ENCODE results near the gene STK35. TPM values are rescaled to one million over a fixed set of nuclear protein-coding genes. Genes with fewer than 3 reads are reported as not detected.
A peak's percentile ranks its signal among the peaks of the same experiment; 100 is the strongest.

Gene STK35
- total and polyA plus RNA-seq, 2 of the 13 experiments (the other 11 are each of a cell fraction or from before 2014, with no cell fraction given): 27.4 to 29.8 TPM

DNA sequence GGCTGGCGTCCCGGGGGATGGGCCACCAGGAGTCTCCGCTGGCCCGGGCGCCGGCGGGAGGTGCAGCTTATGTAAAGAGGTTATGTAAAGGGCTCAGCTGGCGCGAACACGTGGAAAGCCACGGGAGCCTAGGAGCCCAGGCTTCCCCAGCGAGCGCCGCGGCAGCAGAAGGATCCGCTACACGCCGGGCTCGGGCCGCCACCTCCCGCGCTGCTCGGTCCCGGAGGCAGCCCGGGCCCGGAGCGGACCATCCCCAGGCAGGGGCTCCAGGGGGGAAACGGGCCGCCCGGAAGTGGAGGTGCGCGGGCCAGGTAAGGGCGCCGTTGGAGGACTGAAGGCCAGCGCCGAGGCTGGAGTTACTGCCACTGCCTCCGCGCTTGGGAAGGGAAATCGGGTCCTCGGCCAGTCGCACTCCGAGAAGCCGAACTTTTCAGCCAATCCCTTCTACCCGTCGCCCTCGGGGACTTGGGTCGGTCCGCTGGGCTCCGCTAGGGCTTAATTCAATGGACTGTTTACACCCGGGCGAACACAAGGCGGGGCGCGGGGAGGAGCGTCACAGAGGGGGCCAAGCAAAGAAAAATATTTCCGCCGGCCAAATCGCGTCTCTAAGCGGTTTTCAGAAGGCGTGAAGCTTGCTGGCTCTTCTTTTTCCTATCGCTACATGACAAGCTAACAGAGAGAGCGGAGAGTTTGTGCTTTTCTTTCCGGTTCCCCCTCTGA is 398 bp downstream of the STK35 start (continued):
- no peak for TF ChIP-seq ZNF7 (CRISPR knock-in tag; IDR thresholded peaks at IDR 0.05)
- TF ChIP-seq ZNF781 (CRISPR knock-in tag; IDR thresholded peaks at IDR 0.05; ENCODE audit: borderline replicate concordance, not compliant biosample characterization): peak; percentile 35
- 0 out of 2 replicates have a peak, but pooled peaks have one; percentile 29 for TF ChIP-seq RBAK (CRISPR knock-in tag; IDR thresholded peaks at IDR 0.05)
- TF ChIP-seq ZNF670 (CRISPR knock-in tag; IDR thresholded peaks at IDR 0.05; ENCODE audit: borderline replicate concordance): peak; percentile 85; the same call in 1 of the 2 replicates
- peak; percentile 57 for TF ChIP-seq ETV6 (CRISPR knock-in tag; conservative IDR thresholded peaks at IDR 0.05)
- peak; percentile 84; the same call in 1 of the 2 replicates for TF ChIP-seq NFATC3 (CRISPR knock-in tag; IDR thresholded peaks at IDR 0.05)
- peak; percentile 87 for TF ChIP-seq ZNF616 (CRISPR knock-in tag; IDR thresholded peaks at IDR 0.05; ENCODE audit: low read depth)
- TF ChIP-seq KDM5A (IDR thresholded peaks at IDR 0.05; ENCODE audit: borderline replicate concordance, low read length): peak; percentile 6; the same call in 1 of the 2 replicates
- peak; percentile 99 for TF ChIP-seq ZNF776 (CRISPR knock-in tag; IDR thresholded peaks at IDR 0.05)
- 0 out of 2 replicates have a peak, but pooled peaks have one; percentile 10 for TF ChIP-seq HDAC2 (CRISPR knock-in tag; IDR thresholded peaks at IDR 0.05)
- peak; percentile 85; the same call in 1 of the 2 replicates for TF ChIP-seq TSC22D2 (CRISPR knock-in tag; IDR thresholded peaks at IDR 0.05; ENCODE audit: borderline replicate concordance)
- TF ChIP-seq, protein P1, sequence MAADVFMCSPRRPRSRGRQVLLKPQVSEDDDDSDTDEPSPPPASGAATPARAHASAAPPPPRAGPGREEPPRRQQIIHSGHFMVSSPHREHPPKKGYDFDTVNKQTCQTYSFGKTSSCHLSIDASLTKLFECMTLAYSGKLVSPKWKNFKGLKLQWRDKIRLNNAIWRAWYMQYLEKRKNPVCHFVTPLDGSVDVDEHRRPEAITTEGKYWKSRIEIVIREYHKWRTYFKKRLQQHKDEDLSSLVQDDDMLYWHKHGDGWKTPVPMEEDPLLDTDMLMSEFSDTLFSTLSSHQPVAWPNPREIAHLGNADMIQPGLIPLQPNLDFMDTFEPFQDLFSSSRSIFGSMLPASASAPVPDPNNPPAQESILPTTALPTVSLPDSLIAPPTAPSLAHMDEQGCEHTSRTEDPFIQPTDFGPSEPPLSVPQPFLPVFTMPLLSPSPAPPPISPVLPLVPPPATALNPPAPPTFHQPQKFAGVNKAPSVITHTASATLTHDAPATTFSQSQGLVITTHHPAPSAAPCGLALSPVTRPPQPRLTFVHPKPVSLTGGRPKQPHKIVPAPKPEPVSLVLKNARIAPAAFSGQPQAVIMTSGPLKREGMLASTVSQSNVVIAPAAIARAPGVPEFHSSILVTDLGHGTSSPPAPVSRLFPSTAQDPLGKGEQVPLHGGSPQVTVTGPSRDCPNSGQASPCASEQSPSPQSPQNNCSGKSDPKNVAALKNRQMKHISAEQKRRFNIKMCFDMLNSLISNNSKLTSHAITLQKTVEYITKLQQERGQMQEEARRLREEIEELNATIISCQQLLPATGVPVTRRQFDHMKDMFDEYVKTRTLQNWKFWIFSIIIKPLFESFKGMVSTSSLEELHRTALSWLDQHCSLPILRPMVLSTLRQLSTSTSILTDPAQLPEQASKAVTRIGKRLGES (CRISPR knock-in tag; IDR thresholded peaks at IDR 0.05; ENCODE audit: borderline replicate concordance): peak; percentile 81; the same call in 1 of the 2 replicates
- TF ChIP-seq, protein P2, sequence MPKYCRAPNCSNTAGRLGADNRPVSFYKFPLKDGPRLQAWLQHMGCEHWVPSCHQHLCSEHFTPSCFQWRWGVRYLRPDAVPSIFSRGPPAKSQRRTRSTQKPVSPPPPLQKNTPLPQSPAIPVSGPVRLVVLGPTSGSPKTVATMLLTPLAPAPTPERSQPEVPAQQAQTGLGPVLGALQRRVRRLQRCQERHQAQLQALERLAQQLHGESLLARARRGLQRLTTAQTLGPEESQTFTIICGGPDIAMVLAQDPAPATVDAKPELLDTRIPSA (CRISPR knock-in tag; IDR thresholded peaks at IDR 0.05; ENCODE audit: borderline replicate concordance): peak; percentile 89
- TF ChIP-seq, protein P3, sequence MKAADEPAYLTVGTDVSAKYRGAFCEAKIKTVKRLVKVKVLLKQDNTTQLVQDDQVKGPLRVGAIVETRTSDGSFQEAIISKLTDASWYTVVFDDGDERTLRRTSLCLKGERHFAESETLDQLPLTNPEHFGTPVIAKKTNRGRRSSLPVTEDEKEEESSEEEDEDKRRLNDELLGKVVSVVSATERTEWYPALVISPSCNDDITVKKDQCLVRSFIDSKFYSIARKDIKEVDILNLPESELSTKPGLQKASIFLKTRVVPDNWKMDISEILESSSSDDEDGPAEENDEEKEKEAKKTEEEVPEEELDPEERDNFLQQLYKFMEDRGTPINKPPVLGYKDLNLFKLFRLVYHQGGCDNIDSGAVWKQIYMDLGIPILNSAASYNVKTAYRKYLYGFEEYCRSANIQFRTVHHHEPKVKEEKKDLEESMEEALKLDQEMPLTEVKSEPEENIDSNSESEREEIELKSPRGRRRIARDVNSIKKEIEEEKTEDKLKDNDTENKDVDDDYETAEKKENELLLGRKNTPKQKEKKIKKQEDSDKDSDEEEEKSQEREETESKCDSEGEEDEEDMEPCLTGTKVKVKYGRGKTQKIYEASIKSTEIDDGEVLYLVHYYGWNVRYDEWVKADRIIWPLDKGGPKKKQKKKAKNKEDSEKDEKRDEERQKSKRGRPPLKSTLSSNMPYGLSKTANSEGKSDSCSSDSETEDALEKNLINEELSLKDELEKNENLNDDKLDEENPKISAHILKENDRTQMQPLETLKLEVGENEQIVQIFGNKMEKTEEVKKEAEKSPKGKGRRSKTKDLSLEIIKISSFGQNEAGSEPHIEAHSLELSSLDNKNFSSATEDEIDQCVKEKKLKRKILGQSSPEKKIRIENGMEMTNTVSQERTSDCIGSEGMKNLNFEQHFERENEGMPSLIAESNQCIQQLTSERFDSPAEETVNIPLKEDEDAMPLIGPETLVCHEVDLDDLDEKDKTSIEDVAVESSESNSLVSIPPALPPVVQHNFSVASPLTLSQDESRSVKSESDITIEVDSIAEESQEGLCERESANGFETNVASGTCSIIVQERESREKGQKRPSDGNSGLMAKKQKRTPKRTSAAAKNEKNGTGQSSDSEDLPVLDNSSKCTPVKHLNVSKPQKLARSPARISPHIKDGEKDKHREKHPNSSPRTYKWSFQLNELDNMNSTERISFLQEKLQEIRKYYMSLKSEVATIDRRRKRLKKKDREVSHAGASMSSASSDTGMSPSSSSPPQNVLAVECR (CRISPR knock-in tag; IDR thresholded peaks at IDR 0.05; ENCODE audit: borderline replicate concordance): peak; percentile 92
- TF ChIP-seq CREM (IDR thresholded peaks at IDR 0.05): peak; percentile 75
- 0 out of 2 replicates have a peak, but pooled peaks have one; percentile 45 for TF ChIP-seq CREM (CRISPR knock-in tag; IDR thresholded peaks at IDR 0.05)
- peak; percentile 58; the same call in 1 of the 2 replicates for TF ChIP-seq FOSL1 (CRISPR knock-in tag; IDR thresholded peaks at IDR 0.05; ENCODE audit: borderline replicate concordance)
- TF ChIP-seq, protein P4, sequence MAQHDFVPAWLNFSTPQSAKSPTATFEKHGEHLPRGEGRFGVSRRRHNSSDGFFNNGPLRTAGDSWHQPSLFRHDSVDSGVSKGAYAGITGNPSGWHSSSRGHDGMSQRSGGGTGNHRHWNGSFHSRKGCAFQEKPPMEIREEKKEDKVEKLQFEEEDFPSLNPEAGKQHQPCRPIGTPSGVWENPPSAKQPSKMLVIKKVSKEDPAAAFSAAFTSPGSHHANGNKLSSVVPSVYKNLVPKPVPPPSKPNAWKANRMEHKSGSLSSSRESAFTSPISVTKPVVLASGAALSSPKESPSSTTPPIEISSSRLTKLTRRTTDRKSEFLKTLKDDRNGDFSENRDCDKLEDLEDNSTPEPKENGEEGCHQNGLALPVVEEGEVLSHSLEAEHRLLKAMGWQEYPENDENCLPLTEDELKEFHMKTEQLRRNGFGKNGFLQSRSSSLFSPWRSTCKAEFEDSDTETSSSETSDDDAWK (CRISPR knock-in tag; IDR thresholded peaks at IDR 0.05): no peak
- TF ChIP-seq, protein P5, sequence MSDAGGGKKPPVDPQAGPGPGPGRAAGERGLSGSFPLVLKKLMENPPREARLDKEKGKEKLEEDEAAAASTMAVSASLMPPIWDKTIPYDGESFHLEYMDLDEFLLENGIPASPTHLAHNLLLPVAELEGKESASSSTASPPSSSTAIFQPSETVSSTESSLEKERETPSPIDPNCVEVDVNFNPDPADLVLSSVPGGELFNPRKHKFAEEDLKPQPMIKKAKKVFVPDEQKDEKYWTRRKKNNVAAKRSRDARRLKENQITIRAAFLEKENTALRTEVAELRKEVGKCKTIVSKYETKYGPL (CRISPR knock-in tag; IDR thresholded peaks at IDR 0.05): peak; percentile 99

Data from HepG2 (cell line).